Nephron progenitor cell (in vitro differentiated cells): ENCODE data around the gene CLTC.
A peak's percentile ranks its signal among the peaks of the same experiment; 100 is the strongest.

Source experiments
- DNase-seq: peaks from one replicate; pipeline ENCODE4 v3.0.0; 2021
- H3K27ac Mint-ChIP-seq: 2 replicates; pipeline ENCODE4 v1.8.0; 2021; ENCODE audit warnings: mild to moderate bottlenecking, moderate library complexity, mixed read lengths
- H3K27me3 Mint-ChIP-seq: 2 replicates; pipeline ENCODE4 v1.8.0; 2021; ENCODE audit warnings: mild to moderate bottlenecking, low read depth, mixed read lengths; ENCODE audit not compliant: poor library complexity
- H3K36me3 Mint-ChIP-seq: 2 replicates; pipeline ENCODE4 v1.8.0; 2021; ENCODE audit warnings: low read depth, mixed read lengths
- H3K4me1 Mint-ChIP-seq: 2 replicates; pipeline ENCODE4 v1.8.0; 2021; ENCODE audit warnings: mixed read lengths
- H3K4me3 Mint-ChIP-seq: 2 replicates; pipeline ENCODE4 v1.8.0; 2021; ENCODE audit warnings: mild to moderate bottlenecking, moderate library complexity, mixed read lengths
- H3K9me3 Mint-ChIP-seq: 2 replicates; pipeline ENCODE4 v1.8.0; 2021; ENCODE audit warnings: mild to moderate bottlenecking, moderate library complexity, mixed read lengths
- CTCF ChIP-seq: fragments of 200-600 bp; sonication (generic); IDR thresholded peaks from 2 replicates; pipeline ENCODE4 v1.5.0; 2021; ENCODE audit warnings: antibody characterized with exemption

Gene CLTC

GRCh38 chr17:59734226-59734625 is 114.5 kb downstream of the CLTC start:
- no peak overlapping the region for H3K27ac Mint-ChIP-seq
- TF ChIP-seq CTCF: no peak
- H3K36me3 Mint-ChIP-seq: peaks cover 11% of the 10 kb centered on the region
- H3K9me3 Mint-ChIP-seq: no peaks in the 10 kb centered on the region
- no peak overlapping the region for H3K4me3 Mint-ChIP-seq
- no peaks in the 10 kb centered on the region for H3K27me3 Mint-ChIP-seq
- H3K4me1 Mint-ChIP-seq: no peaks in the 10 kb centered on the region
- no peak for DNase-seq

- H3K27me3 Mint-ChIP-seq: no peaks in the 10 kb centered on the region
- TF ChIP-seq CTCF: no peak
- H3K9me3 Mint-ChIP-seq: no peaks in the 10 kb centered on the region
- DNase-seq: no peak
- no peak overlapping the region for H3K4me3 Mint-ChIP-seq
- peaks cover 25% of the 10 kb centered on the region for H3K36me3 Mint-ChIP-seq
- no peaks in the 10 kb centered on the region for H3K4me1 Mint-ChIP-seq
- peak overlapping the region; percentile 17 for H3K27ac Mint-ChIP-seq
Observed at GRCh38 chr17:59737324-59737723, 117.6 kb downstream of the CLTC start.

- no peak overlapping the region for H3K4me3 Mint-ChIP-seq
- no peak for DNase-seq
- no peak for TF ChIP-seq CTCF
- peaks cover 14% of the 10 kb centered on the region for H3K9me3 Mint-ChIP-seq
- H3K27ac Mint-ChIP-seq: no peak overlapping the region
- peaks cover 45% of the 10 kb centered on the region for H3K36me3 Mint-ChIP-seq
- no peaks in the 10 kb centered on the region for H3K27me3 Mint-ChIP-seq
- H3K4me1 Mint-ChIP-seq: no peaks in the 10 kb centered on the region
Observed at GRCh38 chr17:59743842-59744241, 124.1 kb downstream of the CLTC start.

- no peak overlapping the region for H3K4me3 Mint-ChIP-seq
- no peak for DNase-seq
- no peak overlapping the region for H3K27ac Mint-ChIP-seq
- H3K4me1 Mint-ChIP-seq: no peaks in the 10 kb centered on the region
- TF ChIP-seq CTCF: no peak
- H3K36me3 Mint-ChIP-seq: peaks cover 45% of the 10 kb centered on the region
- no peaks in the 10 kb centered on the region for H3K27me3 Mint-ChIP-seq
- H3K9me3 Mint-ChIP-seq: peaks cover 14% of the 10 kb centered on the region
Observed at GRCh38 chr17:59745040-59745439, 125.3 kb downstream of the CLTC start.
